Panc1 (cell line): Measurements from ENCODE around the gene RETREG3. TPM values are rescaled to one million over a fixed set of nuclear protein-coding genes. Genes with fewer than 3 reads are reported as not detected.
A peak's percentile ranks its signal among the peaks of the same experiment; 100 is the strongest.

Source experiments
- ATAC-seq: fragments of 200-7000 bp; cut with Tn5 transposase; 2 replicates; pipeline ENCODE4 v1.9.1; 2020; ENCODE audit warnings: mild to moderate bottlenecking, moderate library complexity
- BruUV-seq: library from RNA; stranded (reverse); fragments of 400-500 nt; replicated peaks from 2 replicates; lab custom pipeline; 2021; lab: Mats Ljungman, UMichigan
- CTCF ChIA-PET: fragments of 300-600 bp; sonication (Branson Sonifier 250); formaldehyde crosslinking; loops from one replicate; lab custom pipeline; 2022; ENCODE audit warnings: antibody characterized with exemption; lab: Charles Lee
- POLR2A ChIA-PET: fragments of 300-600 bp; sonication (Branson Sonifier 250); formaldehyde crosslinking; loops from one replicate; lab custom pipeline; 2022; ENCODE audit warnings: antibody characterized with exemption; lab: Charles Lee
- DNase-seq: peaks from one replicate; pipeline ENCODE4 v3.0.0-alpha.2; 2010; ENCODE audit warnings: low read depth, low spot score
- H3K27ac ChIP-seq: 2 replicates; pipeline ENCODE4 v1.5.1; 2011; ENCODE audit warnings: mild to moderate bottlenecking, low read length, inconsistent platforms
- H3K27me3 ChIP-seq: fragments of 200-500 bp; sonication (Bioruptor generic); 2 replicates; pipeline ENCODE4 v1.6.0; 2014; ENCODE audit warnings: low read length, inconsistent platforms; ENCODE audit not compliant: control insufficient read depth, insufficient read depth
- H3K36me3 ChIP-seq: fragments of 200-500 bp; sonication (Bioruptor generic); 2 replicates; pipeline ENCODE4 v1.5.1; 2014; ENCODE audit warnings: inconsistent platforms, mild to moderate bottlenecking, low read length, moderate library complexity; ENCODE audit not compliant: control insufficient read depth, insufficient read depth
- H3K4me1 ChIP-seq: 2 replicates; pipeline ENCODE4 v1.5.1; 2011; ENCODE audit warnings: inconsistent platforms, mild to moderate bottlenecking, low read length, moderate library complexity; ENCODE audit not compliant: control insufficient read depth, insufficient read depth
- H3K4me3 ChIP-seq, 2 experiments: 2 replicates each; pipeline ENCODE4 v1.5.1; 2011 to 2012; ENCODE audit warnings: low read depth in 2 of 2, low read length in 2 of 2, mild to moderate bottlenecking in 2 of 2, inconsistent platforms in 1 of 2, moderate library complexity in 1 of 2
- H3K9me3 ChIP-seq: fragments of 200-500 bp; sonication (Bioruptor generic); 2 replicates; pipeline ENCODE4 v1.5.1; 2014; ENCODE audit warnings: low read depth, mild to moderate bottlenecking, inconsistent platforms, low read length, moderate library complexity; ENCODE audit not compliant: control insufficient read depth, insufficient read depth
- POLR2AphosphoS5 ChIP-seq: IDR thresholded peaks from 2 replicates; pipeline ENCODE4 v1.6.1; 2012; ENCODE audit warnings: mild to moderate bottlenecking, low read depth, low read length, moderate library complexity
- SIN3A ChIP-seq: IDR thresholded peaks from 2 replicates; pipeline ENCODE4 v1.6.1; 2012; ENCODE audit warnings: low read depth, mild to moderate bottlenecking, low read length, moderate library complexity, borderline replicate concordance; ENCODE audit not compliant: insufficient read depth
- TCF7L2 ChIP-seq: IDR thresholded peaks from 2 replicates; pipeline ENCODE4 v1.6.1; 2011; ENCODE audit warnings: mild to moderate bottlenecking, low read depth, low read length, inconsistent platforms
- in situ Hi-C: cut with HindIII; loops from 2 replicates; pipeline ENCODE4 v1.10.0; 2016; ENCODE audit warnings: low sequenced_read_pairs, low pct_unique_long_range_greater_than_20kb
- intact Hi-C: fragments of 100-400 bp; cut with micrococcal nuclease; formaldehyde crosslinking; loops from one replicate; pipeline ENCODE4 v1.10.0; 2022; ENCODE audit not compliant: unreplicated experiment
- total RNA-seq: library from RNA; stranded (reverse); gene quantifications from one replicate; pipeline ENCODE4 v1.2.1, GENCODE V29; 2021; ENCODE audit not compliant: unreplicated experiment
- TF ChIP-seq, protein P1 (sequence below): fragments of 450-650 bp; IDR thresholded peaks from 2 replicates; pipeline ENCODE4 v1.5.1; 2017; ENCODE audit warnings: mild to moderate bottlenecking
- TF ChIP-seq, protein P2 (sequence below), 2 experiments: IDR thresholded peaks; 2 replicates each; pipeline ENCODE4 v1.6.1; 2011 to 2012; ENCODE audit warnings: low read depth in 2 of 2, control low read depth in 1 of 2, low read length in 1 of 2, mild to moderate bottlenecking in 1 of 2, moderate library complexity in 1 of 2; ENCODE audit not compliant: insufficient read depth in 1 of 2

Gene RETREG3
- total RNA-seq, 1 experiment from 2014 or later, result 42.3 TPM

DNA sequence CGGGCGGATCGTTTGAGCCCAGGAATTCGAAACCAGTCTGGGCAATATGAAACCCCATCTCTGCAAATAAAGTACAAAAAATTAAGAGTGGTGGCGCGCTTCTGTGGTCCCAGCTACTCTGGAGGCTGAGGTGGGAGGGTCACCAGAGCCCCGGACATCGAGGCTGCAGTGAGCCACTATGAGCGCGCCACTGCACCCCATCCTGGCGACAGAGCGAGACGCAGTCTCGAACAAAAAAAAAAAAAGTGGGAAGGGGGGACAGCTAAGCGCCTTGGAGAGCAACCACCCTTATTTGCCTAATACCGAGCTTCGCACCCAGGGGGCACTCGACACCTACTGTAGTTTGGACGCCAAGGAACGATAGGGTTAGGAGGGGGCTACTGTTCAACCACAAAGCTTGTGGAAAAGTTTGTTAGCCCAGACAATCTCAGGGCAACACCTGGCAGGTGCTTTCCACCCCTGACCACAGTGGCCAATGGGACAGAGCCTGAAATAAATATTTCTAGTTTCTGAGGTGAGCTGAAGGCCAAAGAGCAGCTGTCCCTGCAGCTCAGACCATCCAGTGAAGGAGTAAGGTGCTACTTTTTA lies 30.8 kb downstream of the RETREG3 start:
- Histone ChIP-seq H3K36me3 (peaks cover 4% of the 10 kb centered on the region; the same call in 1 of the 2 replicates), H3K4me1 (peaks cover 11% of the 10 kb centered on the region), H3K9me3 (no peaks in the 10 kb centered on the region), H3K27ac (peak overlapping the region; percentile 91), H3K4me3 (peak overlapping the region; percentile 69 to 92), H3K27me3 (no peaks in the 10 kb centered on the region)
- intact Hi-C loops (loop anchor here (5.0 kb wide), 1 partner anchor 99 kb away; the partner anchor contains the start of gene PLEKHH3), in situ Hi-C loops (no loop called here)
- DNase-seq (peak; percentile 24), ATAC-seq (peak; percentile 61)
- POLR2A ChIA-PET, result no interaction called here
- CTCF ChIA-PET, result interaction anchor here (0.5 to 3.0 kb wide), 10 partner anchors 8 to 358 kb away, joined by 3 to 14 read pairs (median 3); no protein-coding TSS in a partner anchor
- TF ChIP-seq, protein P1, sequence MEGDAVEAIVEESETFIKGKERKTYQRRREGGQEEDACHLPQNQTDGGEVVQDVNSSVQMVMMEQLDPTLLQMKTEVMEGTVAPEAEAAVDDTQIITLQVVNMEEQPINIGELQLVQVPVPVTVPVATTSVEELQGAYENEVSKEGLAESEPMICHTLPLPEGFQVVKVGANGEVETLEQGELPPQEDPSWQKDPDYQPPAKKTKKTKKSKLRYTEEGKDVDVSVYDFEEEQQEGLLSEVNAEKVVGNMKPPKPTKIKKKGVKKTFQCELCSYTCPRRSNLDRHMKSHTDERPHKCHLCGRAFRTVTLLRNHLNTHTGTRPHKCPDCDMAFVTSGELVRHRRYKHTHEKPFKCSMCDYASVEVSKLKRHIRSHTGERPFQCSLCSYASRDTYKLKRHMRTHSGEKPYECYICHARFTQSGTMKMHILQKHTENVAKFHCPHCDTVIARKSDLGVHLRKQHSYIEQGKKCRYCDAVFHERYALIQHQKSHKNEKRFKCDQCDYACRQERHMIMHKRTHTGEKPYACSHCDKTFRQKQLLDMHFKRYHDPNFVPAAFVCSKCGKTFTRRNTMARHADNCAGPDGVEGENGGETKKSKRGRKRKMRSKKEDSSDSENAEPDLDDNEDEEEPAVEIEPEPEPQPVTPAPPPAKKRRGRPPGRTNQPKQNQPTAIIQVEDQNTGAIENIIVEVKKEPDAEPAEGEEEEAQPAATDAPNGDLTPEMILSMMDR, result peak; percentile 71
- no peak for TF ChIP-seq TCF7L2
- no TSS peak for BruUV-seq

DNA sequence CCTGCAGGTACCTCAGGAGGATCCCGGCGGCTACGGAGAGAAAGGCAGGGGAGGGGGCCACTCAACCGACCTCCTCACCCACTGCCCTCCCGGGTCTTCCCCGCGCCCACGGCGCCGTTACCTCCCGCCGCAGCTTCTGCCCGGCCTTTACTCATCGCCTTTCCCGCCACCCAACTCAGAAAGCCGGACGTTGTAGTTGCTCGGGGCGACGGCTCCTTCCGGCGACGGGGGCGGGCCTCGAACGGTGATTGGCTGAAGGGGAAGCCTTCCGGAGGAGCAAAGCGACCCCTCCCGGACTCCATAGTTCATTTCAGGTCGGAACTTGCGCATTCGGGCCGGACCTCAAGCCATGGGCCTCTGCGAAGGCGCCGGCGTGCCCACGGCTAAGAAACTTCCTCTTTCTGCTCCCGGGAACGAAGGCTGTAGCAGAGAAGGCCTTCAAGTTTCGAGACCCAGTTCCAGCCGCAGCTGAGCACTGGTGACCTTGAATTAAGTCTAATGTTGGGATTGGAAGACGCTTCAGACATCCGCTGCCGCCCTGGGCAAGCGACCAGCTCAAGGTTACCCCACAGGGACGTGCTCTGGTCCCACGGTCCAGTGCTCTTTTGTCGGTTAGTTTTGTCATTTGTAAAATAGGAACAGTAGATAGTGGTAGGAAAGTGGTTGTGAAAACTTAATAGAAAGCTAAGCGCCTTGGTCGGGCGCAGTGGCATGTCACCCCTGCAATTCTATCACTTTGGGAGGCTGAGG lies 31.5 kb downstream of the RETREG3 start, which contains the start of gene PSMC3IP:
TSS of gene PSMC3IP (minus strand) at position 198 of the 750 bp plus-strand sequence. CDS start at position 155, 43 bp downstream.
- H3K27ac ChIP-seq, result peak within 1 kb of the TSS; percentile 91
- H3K36me3 ChIP-seq, result peaks cover 2% of the 10 kb centered on the region
- peak within 1 kb of the TSS; percentile 69 to 92 for H3K4me3 ChIP-seq
- CTCF ChIA-PET, result interaction anchor here (0.5 to 3.0 kb wide), 8 partner anchors 8 to 359 kb away, joined by 3 to 14 read pairs (median 4); no protein-coding TSS in a partner anchor
- H3K27me3 ChIP-seq, result no peaks in the 10 kb centered on the region
- intact Hi-C loops, result loop anchor here (5.0 kb wide), 1 partner anchor 100 kb away; the partner anchor contains the start of gene PLEKHH3
- POLR2A ChIA-PET, result interaction anchor here (0.6 kb wide), 1 partner anchor 12 kb away, joined by 3 read pairs; no protein-coding TSS in a partner anchor
- in situ Hi-C loops, result no loop called here
- peak; percentile 93 for ATAC-seq
- peaks cover 15% of the 10 kb centered on the region for H3K4me1 ChIP-seq
- no TSS peak for BruUV-seq
- DNase-seq, result peak; percentile 65
- TF ChIP-seq SIN3A (peak; percentile 94; the same call in 1 of the 2 replicates), POLR2AphosphoS5 (peak; percentile 75), TCF7L2 (no peak)
- TF ChIP-seq, protein P2, sequence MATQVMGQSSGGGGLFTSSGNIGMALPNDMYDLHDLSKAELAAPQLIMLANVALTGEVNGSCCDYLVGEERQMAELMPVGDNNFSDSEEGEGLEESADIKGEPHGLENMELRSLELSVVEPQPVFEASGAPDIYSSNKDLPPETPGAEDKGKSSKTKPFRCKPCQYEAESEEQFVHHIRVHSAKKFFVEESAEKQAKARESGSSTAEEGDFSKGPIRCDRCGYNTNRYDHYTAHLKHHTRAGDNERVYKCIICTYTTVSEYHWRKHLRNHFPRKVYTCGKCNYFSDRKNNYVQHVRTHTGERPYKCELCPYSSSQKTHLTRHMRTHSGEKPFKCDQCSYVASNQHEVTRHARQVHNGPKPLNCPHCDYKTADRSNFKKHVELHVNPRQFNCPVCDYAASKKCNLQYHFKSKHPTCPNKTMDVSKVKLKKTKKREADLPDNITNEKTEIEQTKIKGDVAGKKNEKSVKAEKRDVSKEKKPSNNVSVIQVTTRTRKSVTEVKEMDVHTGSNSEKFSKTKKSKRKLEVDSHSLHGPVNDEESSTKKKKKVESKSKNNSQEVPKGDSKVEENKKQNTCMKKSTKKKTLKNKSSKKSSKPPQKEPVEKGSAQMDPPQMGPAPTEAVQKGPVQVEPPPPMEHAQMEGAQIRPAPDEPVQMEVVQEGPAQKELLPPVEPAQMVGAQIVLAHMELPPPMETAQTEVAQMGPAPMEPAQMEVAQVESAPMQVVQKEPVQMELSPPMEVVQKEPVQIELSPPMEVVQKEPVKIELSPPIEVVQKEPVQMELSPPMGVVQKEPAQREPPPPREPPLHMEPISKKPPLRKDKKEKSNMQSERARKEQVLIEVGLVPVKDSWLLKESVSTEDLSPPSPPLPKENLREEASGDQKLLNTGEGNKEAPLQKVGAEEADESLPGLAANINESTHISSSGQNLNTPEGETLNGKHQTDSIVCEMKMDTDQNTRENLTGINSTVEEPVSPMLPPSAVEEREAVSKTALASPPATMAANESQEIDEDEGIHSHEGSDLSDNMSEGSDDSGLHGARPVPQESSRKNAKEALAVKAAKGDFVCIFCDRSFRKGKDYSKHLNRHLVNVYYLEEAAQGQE (IDR thresholded peaks at IDR 0.05; ENCODE audit: insufficient read depth in 1 of 2, low read depth in 2 of 2, low read length in 1 of 2), result no peak
- TF ChIP-seq, protein P1, result peak; percentile 0; the same call in 1 of the 2 replicates
- no peaks in the 10 kb centered on the region for H3K9me3 ChIP-seq
